SIG-M5 treated with dmso at 0.1 percent for 504 hours (cell line): Measurements from ENCODE around the gene EMILIN2.
"Not testable (repeated sequence)": the region's sequence is repeated elsewhere in the genome, so short reads cannot be mapped to it uniquely, and the experiment has no call there.

Experiments
- DNase-seq: peaks from one replicate; lab custom pipeline; 2025; ENCODE audit not compliant: unreplicated experiment; lab: John Stamatoyannopoulos, UW

Gene EMILIN2

DNA sequence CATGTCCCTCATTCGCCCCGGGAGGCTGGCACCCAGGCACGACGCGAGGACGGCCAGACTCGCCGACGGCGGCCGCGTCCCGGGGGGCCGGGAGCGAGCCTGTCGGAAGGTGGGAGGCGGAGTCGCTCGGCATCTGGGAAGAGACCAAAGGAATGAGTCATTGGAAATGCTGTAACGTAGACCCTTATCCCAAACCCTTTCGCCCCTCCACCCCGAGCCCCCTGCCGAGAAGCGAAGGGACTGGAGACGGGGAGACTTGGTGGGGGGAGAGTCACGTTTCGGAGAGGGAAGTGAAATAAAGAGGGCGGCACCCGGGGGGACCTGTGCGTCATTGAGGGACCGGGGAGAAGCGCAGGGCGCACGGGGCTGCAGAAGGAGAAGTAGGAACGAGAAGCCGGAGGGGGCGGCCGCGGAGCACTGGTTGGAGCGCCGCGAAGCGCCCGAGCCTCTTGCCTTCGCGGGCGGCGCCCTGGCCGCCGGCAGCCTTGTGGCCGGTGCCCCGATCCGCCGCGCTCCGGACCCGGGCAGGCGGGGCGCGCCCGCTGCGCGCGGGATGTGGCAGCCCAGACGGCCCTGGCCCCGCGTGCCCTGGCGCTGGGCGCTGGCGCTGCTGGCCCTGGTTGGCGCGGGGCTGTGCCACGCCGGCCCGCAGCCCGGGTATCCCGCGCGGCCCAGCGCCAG lies at the start of gene EMILIN2:
Gene EMILIN2, plus strand, starts transcription at position 371 of the 681 bp plus-strand sequence. Its CDS starts 183 bp downstream, at position 554.
- no peak for DNase-seq

DNA sequence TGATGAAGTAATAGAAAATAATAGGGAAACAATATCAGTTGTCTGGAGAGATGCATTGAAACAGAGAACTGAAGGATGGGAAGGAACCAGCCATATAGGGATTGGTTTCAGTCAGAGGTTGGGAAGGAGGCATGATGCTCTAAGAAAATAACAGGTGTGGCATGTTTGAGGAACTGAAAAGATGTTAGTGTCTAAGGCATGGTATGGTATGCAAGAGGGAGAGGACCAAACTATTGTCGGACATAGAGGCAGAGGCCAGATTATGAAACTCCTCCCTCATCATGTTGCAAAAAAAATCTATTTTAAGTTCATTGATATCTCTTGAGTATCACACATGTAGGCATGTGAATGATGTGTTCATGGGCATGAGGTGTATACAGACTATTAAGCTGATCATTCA lies 48.9 kb upstream of the EMILIN2 start:
- no peak for DNase-seq

DNA sequence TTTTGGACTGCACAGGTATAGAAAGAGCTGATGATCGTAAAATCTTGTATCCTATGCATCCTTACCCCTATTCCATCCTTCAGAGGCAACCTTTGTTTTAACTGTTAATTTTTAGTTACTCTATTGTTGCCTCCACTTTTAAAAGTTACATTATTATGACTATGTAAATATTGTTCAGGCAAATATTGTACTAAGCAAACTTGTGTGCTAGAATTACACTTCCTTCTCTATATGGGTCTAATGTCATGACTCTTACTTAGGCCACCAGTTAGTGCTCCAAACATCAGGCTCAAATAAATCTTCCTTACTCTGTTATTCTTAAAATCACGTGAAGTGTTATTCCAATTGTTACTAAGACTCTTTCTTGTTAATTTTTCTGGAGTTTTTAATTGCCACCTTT lies 47.4 kb upstream of the EMILIN2 start:
- DNase-seq: no peak

DNA sequence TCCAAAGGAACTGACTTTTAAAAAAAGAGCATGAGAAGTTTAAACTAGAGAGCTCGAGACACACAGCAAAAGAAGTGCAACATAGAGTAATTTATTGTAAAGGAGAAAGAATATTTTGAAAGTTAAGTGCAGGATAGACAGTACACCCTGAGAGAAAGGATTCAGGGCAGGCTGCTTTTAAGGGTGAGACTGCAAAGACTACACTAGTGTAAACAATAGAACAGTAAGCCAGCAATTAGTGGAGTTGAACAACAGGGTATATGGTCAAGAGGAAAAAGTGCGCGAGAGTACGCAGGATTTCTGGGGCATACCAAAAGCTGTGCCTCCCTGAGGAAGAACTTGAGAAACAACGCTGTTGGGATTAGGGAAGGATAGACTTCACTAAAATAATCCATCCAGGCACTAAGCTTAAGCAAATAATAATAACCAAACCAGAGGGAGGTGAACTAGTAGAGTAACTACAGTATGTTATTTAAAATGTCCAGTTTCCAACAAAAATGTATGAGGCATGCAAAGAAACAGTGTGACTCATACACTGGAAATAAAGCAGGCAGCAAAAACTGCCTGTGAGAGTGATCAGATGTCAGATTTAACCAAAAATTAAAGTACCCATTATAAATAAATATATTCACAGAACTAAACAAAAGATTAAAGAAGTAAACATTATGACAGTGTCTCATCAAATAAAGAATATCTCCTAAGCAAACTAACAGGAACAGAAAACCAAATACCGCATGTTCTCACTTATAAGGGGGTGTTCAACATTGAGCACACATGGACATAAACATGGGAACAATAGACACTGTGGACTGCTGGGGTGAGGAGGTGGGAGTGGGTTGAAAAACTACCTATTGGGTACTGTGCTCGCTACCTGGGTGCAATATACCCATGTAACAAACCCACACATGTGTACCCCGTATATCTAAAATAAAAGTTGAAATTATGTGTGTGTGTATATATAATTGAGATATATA lies 40.5 kb upstream of the EMILIN2 start:
- DNase-seq: no peak

DNA sequence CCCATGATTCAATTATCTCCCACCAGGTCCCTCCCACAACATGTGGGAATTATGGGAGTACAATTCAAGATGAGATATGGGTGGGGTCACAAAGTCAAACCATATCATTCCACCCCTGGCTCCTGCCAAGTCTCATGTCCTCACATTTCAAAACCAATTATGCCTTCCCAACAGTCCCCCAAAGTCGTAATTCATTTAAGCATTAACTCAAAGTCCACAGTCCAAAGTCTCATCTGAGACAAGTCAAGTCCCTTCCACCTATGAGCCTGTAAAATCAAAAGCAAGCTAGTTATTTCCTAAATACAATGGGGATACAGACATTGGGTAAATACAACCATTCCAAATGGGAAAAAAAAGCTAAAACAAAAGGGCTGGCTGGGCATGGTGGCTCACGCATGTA lies 38.2 kb upstream of the EMILIN2 start:
- DNase-seq: not testable (repeated sequence)

- DNase-seq: not testable (repeated sequence)
Observed at GRCh38 chr18:2809666-2810183, 37.1 kb upstream of the EMILIN2 start.

DNA sequence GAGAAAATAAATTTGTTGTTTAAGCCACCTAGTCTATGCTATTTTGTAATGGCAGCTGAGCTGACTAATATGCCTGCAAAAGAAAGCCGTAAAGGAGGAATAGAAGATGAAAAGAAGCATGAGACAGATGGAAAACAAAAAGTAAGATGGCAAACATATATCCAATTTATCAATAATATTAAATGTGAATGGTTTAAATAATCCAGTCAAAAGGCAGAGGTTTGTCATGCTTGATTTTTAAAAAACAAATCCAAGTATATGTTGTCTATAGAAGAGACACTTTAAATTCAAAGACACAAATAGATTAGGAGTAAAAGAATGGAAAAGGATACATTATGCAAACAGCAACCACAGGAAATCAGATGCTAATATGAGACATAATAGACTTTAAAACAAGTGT lies 35.4 kb upstream of the EMILIN2 start:
- DNase-seq: no peak

GRCh38 chr18:2814928-2815327 lies 31.9 kb upstream of the EMILIN2 start:
- DNase-seq: no peak

DNA sequence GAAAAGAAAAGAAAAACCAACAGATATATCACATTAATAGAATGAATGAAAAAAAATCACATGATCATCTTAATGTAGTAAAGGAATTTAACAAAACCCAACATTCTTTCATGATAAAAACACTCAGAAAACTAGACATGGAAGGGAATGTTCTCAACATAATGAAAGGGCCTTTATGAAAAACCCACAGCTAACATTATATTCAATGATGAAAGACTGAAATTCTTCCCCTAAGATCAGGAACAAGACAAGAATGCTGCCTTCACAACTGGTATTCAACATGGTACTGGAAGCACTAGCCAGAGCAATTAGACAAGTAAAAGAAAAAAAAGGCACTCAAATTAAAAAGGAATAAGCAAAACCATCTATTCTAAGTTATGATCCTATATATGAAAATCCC lies 28.5 kb upstream of the EMILIN2 start:
- DNase-seq: no peak

DNA sequence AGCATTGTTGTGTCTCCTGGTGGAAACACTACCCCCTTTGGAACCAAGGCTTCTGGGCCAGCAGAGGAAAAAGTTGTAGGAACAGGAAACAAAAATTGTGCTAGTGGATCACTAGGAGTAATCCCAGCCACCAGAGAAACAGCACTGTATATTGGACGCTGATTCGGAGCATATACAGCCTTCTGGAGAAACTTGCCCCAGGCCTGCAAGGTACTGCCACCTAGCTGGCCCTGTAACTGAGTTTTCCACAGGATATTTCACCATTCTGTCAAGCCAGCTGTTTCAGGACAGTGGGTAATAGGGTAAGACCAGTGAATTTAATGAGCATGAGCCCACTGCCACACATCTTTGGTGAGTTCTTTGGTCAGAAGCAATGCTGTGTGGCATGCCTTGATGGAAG lies 25.1 kb upstream of the EMILIN2 start:
- no peak for DNase-seq

- no peak for DNase-seq
Observed at GRCh38 chr18:2822213-2822921, 24.4 kb upstream of the EMILIN2 start.

DNA sequence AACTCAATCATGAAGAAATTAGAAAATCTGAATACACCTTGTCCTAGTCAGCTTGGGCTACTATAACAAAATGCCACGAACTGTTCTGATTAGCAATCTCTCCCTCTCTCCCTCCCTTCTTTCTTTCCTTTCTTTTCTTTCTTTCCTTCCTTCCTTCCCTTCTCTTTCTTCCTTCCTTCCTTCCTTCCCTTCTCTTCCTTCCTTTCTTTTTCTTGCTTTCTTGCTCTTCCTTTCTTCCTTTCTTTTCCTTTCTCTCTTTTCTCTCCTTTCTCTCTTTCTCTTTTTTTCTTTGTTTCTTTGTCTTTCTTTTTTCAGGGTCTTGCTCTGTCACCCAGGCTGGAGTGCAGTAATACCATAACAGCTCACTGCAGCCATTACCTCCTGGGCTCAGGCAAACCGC lies 23.6 kb upstream of the EMILIN2 start:
- no peak for DNase-seq

DNA sequence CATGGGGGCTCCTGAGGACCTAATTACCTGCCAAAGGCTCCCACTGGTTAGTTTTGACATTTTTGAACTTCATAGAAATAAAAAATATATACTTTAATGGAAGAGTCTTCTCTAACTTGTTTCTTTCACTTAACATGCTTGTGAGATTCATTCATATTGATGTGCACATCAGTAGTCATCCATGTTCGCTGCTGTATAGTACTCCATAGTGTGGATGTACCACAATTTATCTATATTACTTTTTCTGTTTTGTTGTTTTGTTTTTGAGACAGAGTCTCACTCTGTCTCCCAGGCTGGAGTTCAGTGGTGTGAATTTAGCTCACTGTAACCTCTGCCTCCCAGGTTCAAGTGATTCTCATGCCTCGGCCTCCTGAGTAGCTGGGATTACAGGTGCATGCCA lies 22.8 kb upstream of the EMILIN2 start:
- no peak for DNase-seq

DNA sequence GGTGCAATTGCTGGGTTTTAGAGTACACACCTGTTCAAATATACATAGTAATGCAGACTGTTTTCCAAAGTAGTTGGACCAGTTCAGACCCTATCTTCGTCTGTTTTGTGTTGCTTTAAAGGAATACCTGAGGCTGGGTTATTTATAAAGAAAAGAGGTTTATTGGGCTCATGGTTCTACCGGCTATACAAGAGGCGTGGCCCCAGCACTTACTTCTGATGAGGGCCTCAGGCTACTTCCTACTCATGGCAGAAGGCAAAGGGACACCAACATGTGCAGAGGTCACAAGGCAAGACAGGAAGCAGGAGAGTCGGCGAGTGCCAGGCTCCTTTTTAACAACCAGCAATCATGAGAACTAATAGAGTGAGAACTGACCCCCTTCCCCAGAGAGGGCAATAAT lies 21.9 kb upstream of the EMILIN2 start:
- DNase-seq: no peak

DNA sequence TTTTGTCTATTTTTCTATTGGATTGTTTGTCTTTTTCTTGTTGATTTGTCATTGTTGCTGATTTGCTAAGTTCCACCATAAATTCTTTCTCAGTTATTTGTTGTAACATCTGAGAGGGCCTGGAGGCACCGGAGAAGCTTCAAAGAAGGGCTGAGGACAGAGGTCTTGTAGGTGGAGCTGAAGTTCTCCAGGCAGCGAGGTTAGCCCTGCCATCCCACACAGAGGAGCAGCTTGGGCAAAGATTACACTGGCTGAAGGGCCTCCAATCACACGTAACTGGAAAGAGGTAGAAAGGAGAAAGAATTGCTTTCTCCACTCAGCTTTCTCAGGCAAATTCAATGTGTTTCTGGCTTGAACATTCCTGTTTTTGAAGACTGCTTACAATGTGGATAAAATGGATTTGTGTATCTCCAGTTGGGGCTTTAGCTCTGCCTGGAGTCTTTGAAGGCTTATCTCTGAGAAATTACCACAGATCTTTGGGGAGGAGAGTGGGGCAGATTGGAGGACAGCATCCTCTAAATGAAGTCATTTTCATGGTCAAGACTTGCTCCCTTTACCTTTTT lies 21.1 kb upstream of the EMILIN2 start:
- no peak for DNase-seq

DNA sequence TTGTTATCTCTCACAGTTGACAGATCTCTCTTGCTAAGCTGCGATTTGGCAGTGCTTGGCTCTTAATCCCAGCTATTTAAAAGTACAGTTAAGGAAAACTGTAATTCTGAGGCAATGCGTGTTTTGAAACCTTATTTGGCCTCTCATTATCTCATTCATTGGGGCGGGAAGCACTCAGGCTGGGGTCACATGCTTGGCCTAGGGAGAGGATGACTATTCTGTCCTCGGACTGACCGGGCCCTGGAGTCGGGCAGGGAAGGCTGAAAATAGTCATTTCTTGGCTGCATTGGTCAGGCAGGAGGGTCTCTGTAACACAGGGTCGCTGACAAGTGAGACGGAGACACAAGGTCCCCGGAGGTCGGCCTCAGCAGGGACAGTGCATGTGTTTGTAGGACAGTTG lies 20.2 kb upstream of the EMILIN2 start:
- DNase-seq: no peak

DNA sequence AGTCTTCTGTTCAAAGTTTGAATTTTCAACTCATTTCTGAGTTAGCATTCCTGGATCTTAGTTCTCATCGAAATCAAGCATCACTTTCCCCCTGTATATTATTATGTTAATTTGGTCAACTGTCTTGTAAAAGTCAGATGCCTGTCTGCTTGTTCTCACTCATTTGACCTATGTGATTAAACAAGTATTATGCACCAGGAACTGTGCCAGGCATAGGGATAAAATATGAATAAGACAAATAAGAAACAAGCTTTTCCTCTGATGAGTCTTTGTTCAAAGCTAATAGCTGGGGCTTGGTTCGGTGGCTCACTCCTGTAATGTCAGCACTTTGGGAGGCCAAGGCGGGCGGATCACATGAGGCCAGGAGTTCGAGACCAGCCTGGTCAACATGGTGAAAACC lies 19.7 kb upstream of the EMILIN2 start:
- no peak for DNase-seq

- DNase-seq: not testable (repeated sequence)
Observed at GRCh38 chr18:2836118-2836517, 10.7 kb upstream of the EMILIN2 start.

- not testable (repeated sequence) for DNase-seq
Observed at GRCh38 chr18:2837290-2837689, 9.5 kb upstream of the EMILIN2 start.

DNA sequence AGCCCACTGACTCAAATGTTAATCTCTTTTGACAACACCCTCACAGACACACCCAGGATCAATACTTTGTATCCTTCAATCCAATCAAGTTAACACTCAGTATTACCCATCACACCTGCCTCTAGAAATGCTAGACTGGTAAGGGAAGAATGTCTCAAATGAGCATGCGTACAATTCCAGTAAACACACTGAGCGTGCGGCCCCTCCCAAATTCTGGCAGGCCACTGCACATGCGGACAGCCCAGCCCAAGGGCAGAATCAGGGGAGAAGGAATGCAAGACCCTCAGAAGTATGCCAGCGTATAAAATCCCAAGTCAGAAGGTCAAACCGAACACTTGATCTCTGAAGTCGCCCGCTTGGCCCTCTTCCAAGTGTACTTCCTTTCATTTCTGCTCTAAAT lies 7.6 kb upstream of the EMILIN2 start:
- no peak for DNase-seq

- no peak for DNase-seq
Observed at GRCh38 chr18:2840521-2840920, 6.3 kb upstream of the EMILIN2 start.
